Testis (tissue), 2 donors: ENCODE measurements around the gene E2F1.

ENCODE experiments used
- CTCF ChIP-seq, 3 experiments: fragments of 450-650 bp in 2 of 3; fragments of 200-600 bp in 1 of 3; sonication (generic) in 1 of 3; IDR thresholded peaks; one replicate each; pipeline ENCODE4 v1.5.1; 2016 to 2019; ENCODE audit warnings: antibody characterized with exemption in 3 of 3, mild to moderate bottlenecking in 2 of 3, moderate library complexity in 1 of 3
- POLR2A ChIP-seq: fragments of 450-650 bp; IDR thresholded peaks from one replicate; pipeline ENCODE4 v1.6.1; 2017; ENCODE audit warnings: antibody characterized with exemption, mild to moderate bottlenecking, moderate library complexity

GRCh38 chr20:33654680-33655161 lies 31.5 kb downstream of the E2F1 start:
- TF ChIP-seq CTCF (IDR thresholded peaks at IDR 0.05) = no peak
- TF ChIP-seq POLR2A = no peak
